Measurements from ENCODE around the gene ANKRD34A.

The ANKRD34A gene

DNA sequence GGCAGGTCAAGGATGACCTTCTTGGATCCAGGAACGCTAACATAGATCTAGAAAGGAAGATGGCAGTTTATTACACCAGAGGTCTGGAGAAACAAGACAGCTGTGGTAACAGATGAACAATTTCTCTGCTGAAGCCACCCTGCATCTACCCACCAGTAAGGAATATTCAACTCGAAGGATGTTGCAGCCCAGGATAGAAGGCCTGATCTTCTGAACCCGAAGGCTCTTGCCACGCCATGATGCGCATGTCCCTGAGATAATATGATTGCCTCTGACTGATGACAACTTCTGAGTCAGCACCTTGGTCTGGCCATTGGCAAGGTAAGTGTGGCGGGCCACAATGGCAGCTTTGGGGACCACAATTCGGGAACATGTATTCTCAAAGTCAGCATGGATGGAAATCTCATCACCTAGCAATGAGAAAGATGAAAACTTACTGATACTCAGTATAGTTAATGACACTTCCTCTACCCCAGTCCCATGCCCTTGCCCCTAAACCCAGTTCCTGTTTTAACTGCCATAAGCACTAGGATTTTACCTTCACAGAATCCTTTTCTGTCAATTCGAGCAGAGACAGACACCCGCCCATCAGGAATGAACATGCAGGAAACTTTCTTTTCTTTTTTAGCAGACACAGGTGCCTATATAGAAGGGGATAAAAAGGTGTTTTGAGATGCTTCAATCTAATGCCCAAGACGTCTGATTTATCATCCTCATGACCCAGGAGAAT, 30.2 kb upstream of the ANKRD34A start:
- peak overlapping the region; percentile 85 for H3K4me3 ChIP-seq (ENCODE audit: low read depth, low read length)
- H3K27ac ChIP-seq (ENCODE audit: extremely low read depth, low read depth, low read length), result no peak overlapping the region
- no peak for TF ChIP-seq ZNF610 (tag by site-specific recombination; IDR thresholded peaks at IDR 0.05; ENCODE audit: borderline replicate concordance)
- TF ChIP-seq REPIN1 (tag by site-specific recombination; IDR thresholded peaks at IDR 0.05; ENCODE audit: low read depth), result no peak
- no peak for TF ChIP-seq GLIS2 (tag by site-specific recombination; IDR thresholded peaks at IDR 0.05)
- no peak for TF ChIP-seq ZBTB21 (tag by site-specific recombination; IDR thresholded peaks at IDR 0.05)
- no peak for TF ChIP-seq ZNF426 (tag by site-specific recombination; IDR thresholded peaks at IDR 0.05)
- no peak for TF ChIP-seq ZNF510 (tag by site-specific recombination; IDR thresholded peaks at IDR 0.05; ENCODE audit: insufficient replicate concordance)
- TF ChIP-seq HIC1 (tag by site-specific recombination; IDR thresholded peaks at IDR 0.05), result no peak
- TF ChIP-seq, protein P1, sequence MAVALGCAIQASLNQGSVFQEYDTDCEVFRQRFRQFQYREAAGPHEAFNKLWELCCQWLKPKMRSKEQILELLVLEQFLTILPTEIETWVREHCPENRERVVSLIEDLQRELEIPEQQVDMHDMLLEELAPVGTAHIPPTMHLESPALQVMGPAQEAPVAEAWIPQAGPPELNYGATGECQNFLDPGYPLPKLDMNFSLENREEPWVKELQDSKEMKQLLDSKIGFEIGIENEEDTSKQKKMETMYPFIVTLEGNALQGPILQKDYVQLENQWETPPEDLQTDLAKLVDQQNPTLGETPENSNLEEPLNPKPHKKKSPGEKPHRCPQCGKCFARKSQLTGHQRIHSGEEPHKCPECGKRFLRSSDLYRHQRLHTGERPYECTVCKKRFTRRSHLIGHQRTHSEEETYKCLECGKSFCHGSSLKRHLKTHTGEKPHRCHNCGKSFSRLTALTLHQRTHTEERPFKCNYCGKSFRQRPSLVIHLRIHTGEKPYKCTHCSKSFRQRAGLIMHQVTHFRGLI (tag by site-specific recombination; IDR thresholded peaks at IDR 0.05), result no peak
- no peak for TF ChIP-seq ZNF747 (tag by site-specific recombination; IDR thresholded peaks at IDR 0.05)
- TF ChIP-seq ZNF23 (tag by site-specific recombination; IDR thresholded peaks at IDR 0.05; ENCODE audit: borderline replicate concordance), result no peak
- TF ChIP-seq, protein P2, sequence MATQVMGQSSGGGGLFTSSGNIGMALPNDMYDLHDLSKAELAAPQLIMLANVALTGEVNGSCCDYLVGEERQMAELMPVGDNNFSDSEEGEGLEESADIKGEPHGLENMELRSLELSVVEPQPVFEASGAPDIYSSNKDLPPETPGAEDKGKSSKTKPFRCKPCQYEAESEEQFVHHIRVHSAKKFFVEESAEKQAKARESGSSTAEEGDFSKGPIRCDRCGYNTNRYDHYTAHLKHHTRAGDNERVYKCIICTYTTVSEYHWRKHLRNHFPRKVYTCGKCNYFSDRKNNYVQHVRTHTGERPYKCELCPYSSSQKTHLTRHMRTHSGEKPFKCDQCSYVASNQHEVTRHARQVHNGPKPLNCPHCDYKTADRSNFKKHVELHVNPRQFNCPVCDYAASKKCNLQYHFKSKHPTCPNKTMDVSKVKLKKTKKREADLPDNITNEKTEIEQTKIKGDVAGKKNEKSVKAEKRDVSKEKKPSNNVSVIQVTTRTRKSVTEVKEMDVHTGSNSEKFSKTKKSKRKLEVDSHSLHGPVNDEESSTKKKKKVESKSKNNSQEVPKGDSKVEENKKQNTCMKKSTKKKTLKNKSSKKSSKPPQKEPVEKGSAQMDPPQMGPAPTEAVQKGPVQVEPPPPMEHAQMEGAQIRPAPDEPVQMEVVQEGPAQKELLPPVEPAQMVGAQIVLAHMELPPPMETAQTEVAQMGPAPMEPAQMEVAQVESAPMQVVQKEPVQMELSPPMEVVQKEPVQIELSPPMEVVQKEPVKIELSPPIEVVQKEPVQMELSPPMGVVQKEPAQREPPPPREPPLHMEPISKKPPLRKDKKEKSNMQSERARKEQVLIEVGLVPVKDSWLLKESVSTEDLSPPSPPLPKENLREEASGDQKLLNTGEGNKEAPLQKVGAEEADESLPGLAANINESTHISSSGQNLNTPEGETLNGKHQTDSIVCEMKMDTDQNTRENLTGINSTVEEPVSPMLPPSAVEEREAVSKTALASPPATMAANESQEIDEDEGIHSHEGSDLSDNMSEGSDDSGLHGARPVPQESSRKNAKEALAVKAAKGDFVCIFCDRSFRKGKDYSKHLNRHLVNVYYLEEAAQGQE (tag by site-specific recombination; IDR thresholded peaks at IDR 0.05), result no peak
- no peak for TF ChIP-seq ZNF140 (tag by site-specific recombination; IDR thresholded peaks at IDR 0.05)
- TF ChIP-seq ZNF670 (tag by site-specific recombination; IDR thresholded peaks at IDR 0.05; ENCODE audit: low read depth), result no peak
- no peak for TF ChIP-seq ZBTB7A (tag by site-specific recombination; IDR thresholded peaks at IDR 0.05; ENCODE audit: low read depth)
- TF ChIP-seq ZNF837 (tag by site-specific recombination; IDR thresholded peaks at IDR 0.05), result no peak
- no peak for TF ChIP-seq HOXC10 (CRISPR knock-in tag; IDR thresholded peaks at IDR 0.05)
- no peak for TF ChIP-seq ZNF777 (tag by site-specific recombination; IDR thresholded peaks at IDR 0.05; ENCODE audit: borderline replicate concordance)
- no peaks in the 10 kb centered on the region for H3K9me3 ChIP-seq (ENCODE audit: control insufficient read depth, insufficient read depth, low read depth, low read length)
- POLR2A ChIA-PET, result interaction anchor here (1.1 to 2.2 kb wide), 2 partner anchors 15 to 40 kb away, joined by 3 to 7 read pairs; no protein-coding TSS in a partner anchor
- CTCF ChIA-PET, result interaction anchor here (1.2 to 7.3 kb wide), 2 partner anchors 15 to 98 kb away, joined by 3 to 80 read pairs; no protein-coding TSS in a partner anchor
- H3K4me1 ChIP-seq (ENCODE audit: control insufficient read depth, insufficient read depth, low read length), result peaks cover 9% of the 10 kb centered on the region
- H3K36me3 ChIP-seq (ENCODE audit: control insufficient read depth in 2 of 2, insufficient read depth in 1 of 2, low read length in 2 of 2), result peaks cover 5 to 30% of the 10 kb centered on the region in 2 experiments; a peak in 2 of 3 replicates
